OCI-LY1 (cell line): ENCODE results near the gene TMEM238.
A peak's percentile ranks its signal among the peaks of the same experiment; 100 is the strongest.

Source experiments
- H2AFZ ChIP-seq: fragments of 200-600 bp; sonication (generic), shearing (Covaris generic); 2 replicates; pipeline ENCODE4 v1.6.0; 2014; ENCODE audit warnings: antibody characterized with exemption, mild to moderate bottlenecking, low read length
- H3F3A ChIP-seq: fragments of 200-600 bp; sonication (generic), shearing (Covaris generic); 2 replicates; pipeline ENCODE4 v1.6.0; 2014; ENCODE audit warnings: mild to moderate bottlenecking, antibody characterized with exemption, low read length, moderate library complexity; ENCODE audit not compliant: insufficient read depth
- H3K27ac ChIP-seq: fragments of 200-600 bp; sonication (generic); 2 replicates; pipeline ENCODE4 v1.5.1; 2014; ENCODE audit warnings: low read length, mixed run types, mild to moderate bottlenecking, low read depth; ENCODE audit not compliant: poor library complexity, severe bottlenecking
- H3K27me3 ChIP-seq: fragments of 200-600 bp; sonication (generic); 2 replicates; pipeline ENCODE4 v1.6.0; 2014; ENCODE audit warnings: antibody characterized with exemption, mild to moderate bottlenecking, low read length, moderate library complexity; ENCODE audit not compliant: insufficient read depth
- H3K36me3 ChIP-seq: fragments of 200-600 bp; sonication (generic); 2 replicates; pipeline ENCODE4 v1.6.1; 2014; ENCODE audit warnings: mild to moderate bottlenecking, antibody characterized with exemption, low read length, moderate library complexity, mixed read lengths; ENCODE audit not compliant: insufficient read depth
- H3K4me1 ChIP-seq: fragments of 200-600 bp; sonication (generic); 2 replicates; pipeline ENCODE4 v1.5.1; 2014; ENCODE audit warnings: mild to moderate bottlenecking, low read length, moderate library complexity; ENCODE audit not compliant: insufficient read depth, severe bottlenecking
- H3K4me2 ChIP-seq: fragments of 200-600 bp; sonication (generic), shearing (Covaris generic); 2 replicates; pipeline ENCODE4 v1.6.1; 2014; ENCODE audit warnings: low read length
- H3K4me3 ChIP-seq: fragments of 200-600 bp; sonication (generic); 2 replicates; pipeline ENCODE4 v1.5.1; 2014; ENCODE audit warnings: low read length, low read depth, mild to moderate bottlenecking, mixed read lengths; ENCODE audit not compliant: poor library complexity, severe bottlenecking
- H3K79me2 ChIP-seq: fragments of 200-600 bp; shearing (Covaris generic); 2 replicates; pipeline ENCODE4 v1.6.1; 2016; ENCODE audit warnings: mixed run types, low read length, mixed read lengths; ENCODE audit not compliant: insufficient read depth
- H3K9ac ChIP-seq: fragments of 200-600 bp; sonication (generic), shearing (Covaris generic); 2 replicates; pipeline ENCODE4 v1.6.1; 2014; ENCODE audit warnings: mild to moderate bottlenecking, low read length, mixed read lengths
- H3K9me2 ChIP-seq: fragments of 200-600 bp; sonication (generic), shearing (Covaris generic); 2 replicates; pipeline ENCODE4 v1.6.1; 2014; ENCODE audit warnings: low read depth, mild to moderate bottlenecking, low read length, mixed read lengths
- H3K9me3 ChIP-seq: fragments of 200-600 bp; shearing (Covaris generic); 2 replicates; pipeline ENCODE4 v1.6.1; 2014; ENCODE audit warnings: low read length, mixed read lengths
- H4K20me1 ChIP-seq: fragments of 200-600 bp; sonication (generic), shearing (Covaris generic); 2 replicates; pipeline ENCODE4 v1.6.0; 2016; ENCODE audit warnings: mild to moderate bottlenecking, low read length; ENCODE audit not compliant: insufficient read depth
- CTCF ChIP-seq: fragments of 200-600 bp; sonication (generic), shearing (Covaris generic); IDR thresholded peaks from 2 replicates; pipeline ENCODE4 v1.5.1; 2017; ENCODE audit warnings: mild to moderate bottlenecking, antibody characterized with exemption, low read length, moderate library complexity, mixed read lengths
- EZH2 ChIP-seq: fragments of 200-600 bp; sonication (generic), shearing (Covaris generic); IDR thresholded peaks from 2 replicates; pipeline ENCODE4 v1.8.0; 2017; ENCODE audit warnings: borderline replicate concordance, mixed run types, mild to moderate bottlenecking, antibody characterized with exemption, low read length, moderate library complexity, mixed read lengths

The TMEM238 gene

GRCh38 chr19:55384131-55384919 is at the start of gene TMEM238:
TMEM238 (minus strand) TSS chr19:55384292; CDS start chr19:55384259, 33 bp downstream.
- TF ChIP-seq EZH2 (no peak), CTCF (no peak)

GRCh38 chr19:55433292-55433691 is 49.2 kb upstream of the TMEM238 start:
- H3K27me3 ChIP-seq = no peaks in the 10 kb centered on the region
- no peak for TF ChIP-seq EZH2
- TF ChIP-seq CTCF = no peak
- H3K4me2 ChIP-seq = no peak overlapping the region

More at GRCh38 chr19:55384131-55384919, at the start of gene TMEM238:
- Histone ChIP-seq H3K4me3 (peak within 1 kb of the TSS; percentile 94), H3K9ac (peak within 1 kb of the TSS; percentile 88), H3K36me3 (peaks cover 35% of the 10 kb centered on the region), H3K27me3 (no peaks in the 10 kb centered on the region), H3K27ac (peak within 1 kb of the TSS; percentile 92), H4K20me1 (no peaks in the 10 kb centered on the region), H3K4me2 (peak within 1 kb of the TSS; percentile 93), H3F3A (no peaks in the 10 kb centered on the region), H3K9me2 (no peaks in the 10 kb centered on the region), H3K79me2 (no peaks in the 10 kb centered on the region), H2AFZ (no peak within 1 kb of the TSS), H3K4me1 (peaks cover 42% of the 10 kb centered on the region), H3K9me3 (no peaks in the 10 kb centered on the region)

GRCh38 chr19:55432241-55432959 is 48.3 kb upstream of the TMEM238 start:
- H2AFZ ChIP-seq = no peak overlapping the region
- H3K9ac ChIP-seq = no peak overlapping the region
- no peaks in the 10 kb centered on the region for H3K79me2 ChIP-seq
- no peaks in the 10 kb centered on the region for H3K9me2 ChIP-seq
- no peaks in the 10 kb centered on the region for H3K27me3 ChIP-seq
- no peaks in the 10 kb centered on the region for H3F3A ChIP-seq
- no peak overlapping the region for H3K27ac ChIP-seq
- no peaks in the 10 kb centered on the region for H3K4me1 ChIP-seq
- TF ChIP-seq CTCF (no peak), EZH2 (no peak)
- H3K9me3 ChIP-seq = no peaks in the 10 kb centered on the region
- no peak overlapping the region for H3K4me3 ChIP-seq
- no peak overlapping the region for H3K4me2 ChIP-seq
- H3K36me3 ChIP-seq = no peaks in the 10 kb centered on the region
- no peaks in the 10 kb centered on the region for H4K20me1 ChIP-seq

More at GRCh38 chr19:55433292-55433691, 49.2 kb upstream of the TMEM238 start:
- Histone ChIP-seq H3K9me3 (no peaks in the 10 kb centered on the region), H4K20me1 (no peaks in the 10 kb centered on the region), H3K4me1 (no peaks in the 10 kb centered on the region), H3K27ac (no peak overlapping the region), H3F3A (no peaks in the 10 kb centered on the region), H3K36me3 (no peaks in the 10 kb centered on the region), H3K9me2 (no peaks in the 10 kb centered on the region), H3K79me2 (no peaks in the 10 kb centered on the region), H3K9ac (no peak overlapping the region), H2AFZ (no peak overlapping the region), H3K4me3 (no peak overlapping the region)
